ENCODE data around the gene UBLCP1.

The UBLCP1 gene

DNA sequence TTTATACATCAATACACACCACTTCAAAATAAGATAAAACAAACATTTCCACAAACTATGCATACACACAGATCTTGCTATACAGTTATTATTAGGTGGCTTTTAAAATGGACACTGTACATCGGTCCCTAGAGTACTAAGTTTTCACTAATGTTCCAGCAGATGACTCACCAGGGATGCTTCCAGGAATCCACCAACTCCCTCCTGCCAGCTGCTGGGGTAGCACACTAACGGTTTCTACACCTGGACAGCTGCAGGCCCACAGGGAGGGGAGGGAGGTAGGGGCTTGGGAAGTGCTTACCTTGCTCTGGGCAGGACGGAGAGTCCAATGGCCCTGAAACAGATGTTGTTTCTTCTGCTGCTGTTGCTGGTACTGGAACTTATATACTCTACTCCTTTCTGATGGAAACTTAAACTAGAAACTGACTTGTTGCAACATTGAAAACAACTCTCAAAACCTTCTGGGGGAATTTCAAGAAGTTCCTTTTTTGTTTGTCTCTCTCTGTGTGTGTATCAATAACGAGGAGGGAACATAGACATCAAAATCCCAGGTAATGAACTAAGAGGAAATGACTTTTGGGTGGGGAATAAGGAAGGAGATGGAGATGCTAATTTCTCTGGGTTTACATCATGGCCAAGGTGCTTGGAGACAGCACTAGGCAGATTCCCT is 67.2 kb downstream of the UBLCP1 start, which contains the start of gene IL12B:
IL12B (minus strand) TSS at position 357 of the 670 bp plus-strand sequence. CDS start 3,705 bp downstream, outside the sequence.
- peak within 1 kb of the TSS; percentile 67 for H3K4me3 ChIP-seq (ENCODE audit: control insufficient read depth, low read depth, low read length)
- no peak for DNase-seq (ENCODE audit: low read depth)
- TF ChIP-seq, protein P1, sequence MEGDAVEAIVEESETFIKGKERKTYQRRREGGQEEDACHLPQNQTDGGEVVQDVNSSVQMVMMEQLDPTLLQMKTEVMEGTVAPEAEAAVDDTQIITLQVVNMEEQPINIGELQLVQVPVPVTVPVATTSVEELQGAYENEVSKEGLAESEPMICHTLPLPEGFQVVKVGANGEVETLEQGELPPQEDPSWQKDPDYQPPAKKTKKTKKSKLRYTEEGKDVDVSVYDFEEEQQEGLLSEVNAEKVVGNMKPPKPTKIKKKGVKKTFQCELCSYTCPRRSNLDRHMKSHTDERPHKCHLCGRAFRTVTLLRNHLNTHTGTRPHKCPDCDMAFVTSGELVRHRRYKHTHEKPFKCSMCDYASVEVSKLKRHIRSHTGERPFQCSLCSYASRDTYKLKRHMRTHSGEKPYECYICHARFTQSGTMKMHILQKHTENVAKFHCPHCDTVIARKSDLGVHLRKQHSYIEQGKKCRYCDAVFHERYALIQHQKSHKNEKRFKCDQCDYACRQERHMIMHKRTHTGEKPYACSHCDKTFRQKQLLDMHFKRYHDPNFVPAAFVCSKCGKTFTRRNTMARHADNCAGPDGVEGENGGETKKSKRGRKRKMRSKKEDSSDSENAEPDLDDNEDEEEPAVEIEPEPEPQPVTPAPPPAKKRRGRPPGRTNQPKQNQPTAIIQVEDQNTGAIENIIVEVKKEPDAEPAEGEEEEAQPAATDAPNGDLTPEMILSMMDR (IDR thresholded peaks at IDR 0.05; ENCODE audit: control insufficient read depth, insufficient read depth, low read depth, low read length, missing control alignments): no peak

DNA sequence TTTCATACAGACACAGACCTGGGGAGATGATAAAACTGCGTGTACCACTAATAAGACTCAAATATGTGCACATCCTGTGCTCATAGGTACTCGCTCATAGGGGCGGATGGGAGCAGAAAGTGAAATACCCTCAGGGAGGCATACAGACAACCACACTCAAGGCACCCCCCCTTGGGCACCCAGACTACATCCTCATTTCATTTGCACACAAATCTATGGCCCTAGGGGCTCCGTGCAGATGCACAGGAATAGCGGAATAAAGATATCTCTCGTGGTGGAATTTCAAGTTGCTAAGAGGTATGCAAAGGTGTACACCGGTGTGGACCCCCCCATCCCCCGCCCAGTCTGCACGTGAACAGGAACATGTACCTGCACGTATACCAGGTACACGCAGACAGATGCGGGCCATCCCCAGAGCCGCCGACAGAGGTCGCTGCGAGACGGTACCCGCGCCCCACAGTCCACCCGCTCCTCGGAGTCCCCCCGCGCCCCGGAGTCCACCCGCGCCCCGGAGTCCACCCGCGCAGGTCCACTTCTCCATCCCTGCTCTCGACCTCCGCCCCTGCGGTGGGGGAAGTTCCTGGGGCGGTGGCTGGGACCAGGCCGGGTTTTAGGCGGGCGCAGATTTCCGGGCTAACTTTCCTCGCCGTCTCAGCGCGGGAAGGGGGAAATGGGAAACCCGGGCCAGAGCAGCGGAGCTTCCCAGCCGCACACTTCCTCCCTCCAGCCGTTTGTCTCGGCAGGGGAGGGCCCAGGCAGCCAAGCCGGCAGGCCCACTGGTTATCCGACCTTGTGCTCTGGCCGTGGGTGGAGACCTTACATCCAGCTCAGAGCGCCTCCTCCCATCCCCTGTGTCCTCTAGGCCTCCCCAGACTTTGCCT is 68.2 kb downstream of the UBLCP1 start:
- H3K4me3 ChIP-seq (ENCODE audit: control insufficient read depth, low read depth, low read length): peak overlapping the region; percentile 67
- TF ChIP-seq, protein P1 (IDR thresholded peaks at IDR 0.05; ENCODE audit: control insufficient read depth, insufficient read depth, low read depth, low read length, missing control alignments): peak; percentile 77
- DNase-seq (ENCODE audit: low read depth): no peak

DNA sequence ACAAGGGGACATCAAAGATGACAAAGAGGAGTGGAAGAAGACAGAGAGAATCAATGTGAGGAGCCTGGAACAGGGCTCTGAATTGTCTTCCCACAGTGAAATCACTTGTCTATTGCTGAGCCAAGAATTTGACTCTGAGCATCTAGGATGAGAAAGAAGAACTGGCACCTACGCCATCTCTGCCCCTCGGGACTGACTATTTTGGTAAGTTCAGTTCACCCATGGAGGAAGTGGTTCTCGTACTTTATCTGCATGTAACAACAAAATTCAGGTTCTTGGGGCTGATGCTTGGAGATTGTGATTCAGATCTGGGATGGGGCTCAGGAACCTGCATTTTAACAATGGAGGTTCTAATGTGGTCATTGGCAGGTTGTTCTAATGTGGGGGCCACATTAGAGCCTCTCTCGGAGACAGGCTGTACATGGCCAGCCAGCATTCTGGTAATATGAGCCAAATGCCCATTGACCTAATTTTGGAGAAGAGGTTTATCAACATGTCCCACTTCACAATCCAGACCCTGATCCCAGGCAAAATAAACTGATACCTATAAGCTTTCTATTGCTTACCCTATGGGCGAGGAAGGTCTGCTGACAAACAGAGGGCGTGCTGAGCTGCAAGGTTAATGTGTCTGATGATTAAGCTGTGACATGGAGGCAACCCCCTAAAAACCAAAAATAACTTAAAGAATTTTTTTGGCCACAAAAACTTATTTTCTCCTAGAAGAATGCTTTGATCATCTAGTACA is 69.9 kb downstream of the UBLCP1 start:
- TF ChIP-seq, protein P1 (IDR thresholded peaks at IDR 0.05; ENCODE audit: control insufficient read depth, insufficient read depth, low read depth, low read length, missing control alignments): no peak
- DNase-seq (ENCODE audit: low read depth): no peak
- no peak overlapping the region for H3K4me3 ChIP-seq (ENCODE audit: control insufficient read depth, low read depth, low read length)

DNA sequence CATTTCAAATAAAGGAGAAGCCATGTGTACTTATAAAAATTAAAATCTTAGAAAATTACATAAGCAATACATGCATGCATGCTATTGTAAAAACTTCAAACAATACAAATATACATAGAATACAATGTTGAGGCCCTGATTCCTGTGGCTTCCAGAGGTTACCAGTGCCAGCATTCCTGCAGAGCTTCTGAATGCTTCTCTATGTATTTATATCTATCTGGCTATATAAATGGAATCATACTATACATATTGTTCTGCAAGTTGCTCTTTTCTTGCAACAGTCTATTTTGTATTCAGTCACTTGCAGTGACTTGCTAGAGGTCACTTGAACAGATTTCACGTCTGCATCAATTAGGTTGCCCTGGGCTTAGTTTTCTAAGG is 70.4 kb downstream of the UBLCP1 start:
- no peak overlapping the region for H3K4me3 ChIP-seq (ENCODE audit: control insufficient read depth, low read depth, low read length)
- no peak for DNase-seq (ENCODE audit: low read depth)
- TF ChIP-seq, protein P1 (IDR thresholded peaks at IDR 0.05; ENCODE audit: control insufficient read depth, insufficient read depth, low read depth, low read length, missing control alignments): no peak
